ENCODE data around the gene ALDH1A3. TPM values are rescaled to one million over a fixed set of nuclear protein-coding genes. Genes with fewer than 3 reads are reported as not detected.
A peak's percentile ranks its signal among the peaks of the same experiment; 100 is the strongest.

The ALDH1A3 gene
- total RNA-seq, 1 experiment from 2014 or later = 25.9 TPM

DNA sequence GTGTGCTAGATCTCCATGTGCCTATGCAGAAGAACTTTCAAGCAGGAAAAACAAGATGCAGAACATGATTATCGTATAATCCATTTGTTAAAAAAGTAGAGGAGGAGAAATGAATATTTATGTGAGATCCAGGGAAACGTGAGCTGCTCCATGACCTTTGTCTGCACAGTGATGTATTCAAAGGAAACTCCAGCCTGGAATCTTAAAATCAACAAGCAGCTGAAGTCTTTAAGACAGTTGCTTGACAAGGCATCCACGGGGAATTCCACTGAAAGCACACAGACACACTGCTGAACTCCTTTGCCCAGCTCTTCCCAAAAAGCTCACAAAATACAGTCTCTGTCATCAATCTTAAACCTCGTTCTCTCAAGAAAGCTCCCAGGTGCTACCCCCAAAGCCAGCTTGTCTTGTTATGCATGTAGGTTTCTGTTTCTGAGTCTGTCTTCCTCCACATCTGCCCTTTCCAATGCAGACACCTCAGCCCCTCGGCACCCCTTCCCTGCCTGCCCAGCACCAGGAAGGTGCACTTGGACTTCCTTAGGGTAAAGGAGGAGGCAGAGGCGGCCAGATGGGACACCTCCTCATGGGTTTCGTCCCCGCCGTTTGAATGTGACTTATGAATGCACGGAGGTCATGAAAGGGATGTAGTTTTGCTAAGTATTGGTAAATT, 68.3 kb downstream of the ALDH1A3 start:
- peak; percentile 31 for DNase-seq

DNA sequence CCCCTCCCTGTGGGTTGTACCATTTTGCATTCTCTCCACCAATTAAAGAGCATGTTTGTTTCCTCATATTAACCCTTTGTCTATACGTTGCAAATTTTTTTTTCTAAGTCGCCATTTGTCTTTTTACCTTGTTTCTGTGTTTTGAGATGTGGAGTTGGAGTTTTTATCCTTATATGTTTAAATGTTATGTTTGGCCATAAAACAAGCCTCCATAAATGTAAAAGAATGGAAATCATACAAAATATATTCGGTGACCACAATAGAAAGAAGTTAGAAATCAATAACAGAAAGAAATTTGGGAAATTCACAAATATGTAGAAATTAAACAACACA, 68.8 kb downstream of the ALDH1A3 start:
- DNase-seq = no peak
- H3K27me3 ChIP-seq (ENCODE audit: control insufficient read depth, insufficient read depth, low read length) = no peaks in the 10 kb centered on the region
- H3K36me3 ChIP-seq (replicated peaks; ENCODE audit: control insufficient read depth, insufficient read depth, low read length) = no peaks in the 10 kb centered on the region
- no peak overlapping the region for H3K4me3 ChIP-seq (ENCODE audit: insufficient read depth, low read depth, low read length)

More for the DNA sequence above, 68.3 kb downstream of the ALDH1A3 start:
- Histone ChIP-seq H3K4me3 (ENCODE audit: insufficient read depth, low read depth, low read length) (no peak overlapping the region), H3K27me3 (ENCODE audit: control insufficient read depth, insufficient read depth, low read length) (no peaks in the 10 kb centered on the region), H3K36me3 (replicated peaks; ENCODE audit: control insufficient read depth, insufficient read depth, low read length) (no peaks in the 10 kb centered on the region)

DNA sequence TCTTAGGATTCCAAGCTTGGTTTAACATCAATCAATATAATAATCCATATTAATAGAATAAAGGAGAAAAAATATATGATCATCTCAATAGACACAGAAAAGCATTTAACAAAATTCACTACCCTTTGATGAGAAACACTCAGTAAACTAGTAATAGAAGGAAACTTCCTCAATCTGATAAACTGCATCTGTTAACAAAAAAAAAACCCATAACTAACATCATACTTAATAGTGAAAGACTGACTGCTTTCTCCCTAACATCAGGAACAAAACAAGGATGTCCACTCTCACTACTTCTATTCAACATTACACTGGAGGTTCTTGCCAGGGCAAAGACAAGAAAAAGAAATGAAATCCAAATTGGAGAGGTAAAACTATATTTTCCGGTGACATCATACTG, 70.1 kb downstream of the ALDH1A3 start:
- no peak for DNase-seq
- Histone ChIP-seq H3K4me3 (ENCODE audit: insufficient read depth, low read depth, low read length) (no peak overlapping the region), H3K27me3 (ENCODE audit: control insufficient read depth, insufficient read depth, low read length) (no peaks in the 10 kb centered on the region), H3K36me3 (replicated peaks; ENCODE audit: control insufficient read depth, insufficient read depth, low read length) (no peaks in the 10 kb centered on the region)

DNA sequence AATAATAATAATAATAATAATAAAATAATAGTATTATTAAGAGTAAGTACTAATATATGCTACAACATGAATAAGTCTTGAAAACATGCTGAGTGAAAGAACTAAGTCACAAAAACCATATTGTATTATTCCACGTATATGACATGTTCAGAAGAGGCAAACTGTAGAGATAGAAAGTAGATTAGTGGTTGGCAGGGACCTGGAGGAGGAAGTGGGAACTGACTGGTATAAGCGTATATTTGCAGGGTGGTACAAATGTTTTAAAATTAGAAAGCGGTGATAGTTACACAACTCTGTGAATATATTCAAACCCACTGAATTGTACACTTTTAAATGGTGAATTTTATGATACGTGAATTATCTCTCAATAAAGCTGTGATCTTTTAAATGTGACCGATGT, 72.3 kb downstream of the ALDH1A3 start:
- DNase-seq = no peak
- no peak overlapping the region for H3K4me3 ChIP-seq (ENCODE audit: insufficient read depth, low read depth, low read length)

DNA sequence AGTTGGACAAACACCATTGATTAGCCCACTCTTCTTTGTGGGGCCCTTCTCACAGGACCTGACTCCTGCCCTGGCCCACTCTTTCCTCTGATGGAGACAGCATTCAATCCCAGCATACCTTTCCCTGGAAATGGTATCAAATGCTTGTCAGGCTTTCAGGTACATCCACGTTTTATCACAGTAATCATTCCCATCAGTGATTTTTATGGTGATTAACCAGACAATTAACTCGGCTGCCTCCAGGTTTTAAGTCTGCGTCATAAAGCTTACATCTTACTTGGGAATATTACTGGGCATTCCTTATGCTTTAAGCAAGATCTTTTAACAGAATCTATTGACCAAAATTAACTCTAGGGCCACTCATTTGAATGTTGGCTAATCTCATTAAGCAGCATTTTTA, 72.9 kb downstream of the ALDH1A3 start:
- Histone ChIP-seq H3K27me3 (ENCODE audit: control insufficient read depth, insufficient read depth, low read length) (no peaks in the 10 kb centered on the region), H3K4me3 (ENCODE audit: insufficient read depth, low read depth, low read length) (no peak overlapping the region), H3K36me3 (replicated peaks; ENCODE audit: control insufficient read depth, insufficient read depth, low read length) (no peaks in the 10 kb centered on the region)
- DNase-seq = no peak

More for the DNA sequence above, 72.3 kb downstream of the ALDH1A3 start:
- Histone ChIP-seq H3K36me3 (replicated peaks; ENCODE audit: control insufficient read depth, insufficient read depth, low read length) (no peaks in the 10 kb centered on the region), H3K27me3 (ENCODE audit: control insufficient read depth, insufficient read depth, low read length) (no peaks in the 10 kb centered on the region)

DNA sequence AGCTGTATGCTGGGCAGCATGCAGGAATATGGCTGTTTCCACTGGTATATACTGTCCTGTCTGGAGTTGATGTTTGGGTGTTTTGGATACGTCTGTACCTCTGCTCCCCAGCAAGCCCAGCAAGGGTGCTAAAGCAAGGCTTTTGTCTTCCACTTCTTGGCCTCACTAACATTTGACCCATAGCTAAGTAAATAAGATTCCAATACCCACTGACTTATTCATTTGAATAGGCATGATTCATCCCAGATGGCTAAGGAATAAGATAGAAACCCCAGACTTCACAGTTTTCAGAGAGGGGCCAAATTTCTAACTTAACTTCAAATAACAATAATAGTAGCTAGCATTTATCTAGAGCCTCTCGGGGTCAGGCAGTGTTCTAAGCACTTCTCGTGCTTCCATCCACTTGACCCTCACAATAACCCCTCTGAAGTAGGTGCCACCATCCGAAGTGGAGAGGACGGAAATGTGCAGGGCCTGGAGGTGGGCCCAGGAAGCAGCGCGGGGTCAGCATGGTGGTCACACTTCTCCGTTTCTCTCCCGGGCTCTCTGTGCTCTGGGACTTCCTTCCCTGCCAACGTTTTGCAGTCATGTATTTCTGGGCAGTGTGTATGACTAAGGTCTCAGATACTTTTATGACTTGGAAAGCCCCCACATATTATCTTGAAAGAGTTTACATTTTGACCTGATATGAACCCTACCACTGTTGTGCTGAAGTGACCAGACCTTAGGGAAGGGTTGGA, 78.9 kb downstream of the ALDH1A3 start:
- Histone ChIP-seq H3K27me3 (ENCODE audit: control insufficient read depth, insufficient read depth, low read length) (no peaks in the 10 kb centered on the region), H3K36me3 (replicated peaks; ENCODE audit: control insufficient read depth, insufficient read depth, low read length) (no peaks in the 10 kb centered on the region), H3K4me3 (ENCODE audit: insufficient read depth, low read depth, low read length) (no peak overlapping the region)
- DNase-seq = no peak

DNA sequence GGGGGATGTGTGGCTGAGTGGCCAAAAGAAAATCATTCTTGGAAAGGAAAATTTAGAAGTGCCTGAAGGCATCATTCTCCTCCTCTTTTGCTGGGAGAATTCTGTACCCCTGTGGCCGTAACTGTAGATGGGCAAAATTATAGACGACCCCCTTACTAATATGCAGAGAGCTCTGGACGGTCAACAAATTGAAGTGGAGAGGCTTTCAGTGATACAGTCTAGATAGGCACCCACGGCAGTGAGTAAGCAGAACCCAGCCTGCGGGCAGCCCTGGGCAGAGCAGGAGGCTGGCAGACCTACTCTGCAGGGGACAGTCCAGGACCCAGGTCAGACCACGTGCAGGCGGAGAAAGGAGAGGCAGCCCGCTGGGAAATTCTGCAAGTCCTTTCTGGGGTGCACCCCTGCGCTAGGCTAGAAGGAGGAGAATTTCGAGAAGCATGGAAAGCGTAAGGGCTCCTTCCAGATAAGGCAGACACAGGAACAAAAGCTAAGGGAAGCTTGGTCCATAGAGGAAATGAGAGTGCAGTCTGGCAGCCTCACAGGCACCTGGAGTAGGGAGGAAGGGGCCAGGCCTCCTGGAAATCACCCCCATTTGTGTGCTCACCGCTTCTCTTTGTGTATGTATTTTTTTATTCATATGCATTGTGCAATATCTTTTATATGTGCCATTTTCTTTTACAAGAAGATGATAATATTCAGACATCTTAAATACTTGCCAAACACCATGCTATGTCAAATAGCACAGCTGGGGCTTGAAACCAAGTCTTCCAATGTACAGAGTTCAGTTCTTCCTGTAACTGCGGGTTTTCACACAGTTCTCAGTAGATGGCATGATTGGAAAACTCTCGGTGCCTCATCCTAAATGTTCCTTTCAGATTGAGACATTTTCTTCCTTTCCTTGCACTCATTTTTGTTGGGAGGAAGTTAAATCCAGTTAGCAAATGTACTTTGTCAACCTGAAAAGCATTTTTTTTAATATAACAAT, 79.7 kb downstream of the ALDH1A3 start:
- no peak overlapping the region for H3K4me3 ChIP-seq (ENCODE audit: insufficient read depth, low read depth, low read length)
- no peaks in the 10 kb centered on the region for H3K27me3 ChIP-seq (ENCODE audit: control insufficient read depth, insufficient read depth, low read length)
- H3K36me3 ChIP-seq (replicated peaks; ENCODE audit: control insufficient read depth, insufficient read depth, low read length) = no peaks in the 10 kb centered on the region
- DNase-seq = no peak

Other genes starting within 250 kb of the ALDH1A3 start
- gene LRRK1, start 39.5 kb downstream of the ALDH1A3 start, total RNA-seq (2014; rRNA removed; shearing (Covaris generic)) = 3.3 and 6.6 TPM in 2 replicates

All from H7 (cell line).